WERI-Rb-1 (cell line): ENCODE results near the gene KCND2.

Experiments
- DNase-seq: peaks from one replicate; pipeline ENCODE4 v3.0.0-alpha.2; 2020
- H3K27ac ChIP-seq: fragments of 250-450 bp; sonication (Bioruptor Pico); 2 replicates; pipeline ENCODE4 v1.5.1; 2020; ENCODE audit warnings: mild to moderate bottlenecking, moderate library complexity
- H3K27me3 ChIP-seq: fragments of 250-450 bp; sonication (Bioruptor Pico); 2 replicates; pipeline ENCODE4 v1.5.1; 2021; ENCODE audit warnings: mild to moderate bottlenecking, low read depth, moderate library complexity; ENCODE audit not compliant: insufficient read depth, severe bottlenecking
- H3K36me3 ChIP-seq: fragments of 250-450 bp; sonication (Bioruptor Pico); 2 replicates; pipeline ENCODE4 v1.5.1; 2020; ENCODE audit warnings: mild to moderate bottlenecking, moderate library complexity
- H3K4me3 ChIP-seq: 2 replicates; pipeline ENCODE4 v1.5.1; 2011; ENCODE audit warnings: low read depth, mild to moderate bottlenecking, control low read depth, low read length
- H3K9me3 ChIP-seq: fragments of 250-450 bp; sonication (Bioruptor Pico); 2 replicates; pipeline ENCODE4 v1.5.1; 2021; ENCODE audit warnings: mild to moderate bottlenecking, moderate library complexity; ENCODE audit not compliant: severe bottlenecking
- CTCF ChIP-seq: IDR thresholded peaks from 2 replicates; pipeline ENCODE4 v1.5.1; 2011; ENCODE audit warnings: low read depth, mild to moderate bottlenecking, control low read depth, inconsistent platforms, low read length

KCND2 gene

GRCh38 chr7:120293027-120293426, 20.1 kb downstream of the KCND2 start:
- H3K4me3 ChIP-seq = no peak overlapping the region
- H3K27me3 ChIP-seq = no peaks in the 10 kb centered on the region
- H3K27ac ChIP-seq = no peak overlapping the region
- no peak for TF ChIP-seq CTCF
- no peak for DNase-seq
- no peaks in the 10 kb centered on the region for H3K36me3 ChIP-seq
- H3K9me3 ChIP-seq = no peaks in the 10 kb centered on the region

DNA sequence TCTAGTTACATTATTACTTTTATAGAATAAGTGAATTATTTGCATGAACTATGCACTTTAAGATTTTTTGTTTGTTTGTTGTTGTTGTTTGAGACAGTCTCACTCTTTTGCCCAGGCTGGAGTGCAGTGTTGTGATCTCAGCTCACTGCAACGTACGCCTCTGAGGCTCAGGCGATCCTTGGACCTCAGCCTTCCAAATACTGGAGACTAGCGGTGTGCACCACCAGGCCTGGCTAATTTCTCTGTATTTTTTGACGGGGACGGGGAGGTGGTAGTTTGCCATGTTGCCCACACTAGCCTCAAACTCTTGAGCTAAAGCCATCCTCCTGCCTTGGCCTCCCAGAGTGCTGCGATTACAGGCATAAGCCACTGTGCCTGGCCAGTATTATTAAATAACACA, 29.2 kb downstream of the KCND2 start:
- H3K27ac ChIP-seq = no peak overlapping the region
- H3K36me3 ChIP-seq = no peaks in the 10 kb centered on the region
- no peak for TF ChIP-seq CTCF
- DNase-seq = no peak
- H3K4me3 ChIP-seq = no peak overlapping the region
- no peaks in the 10 kb centered on the region for H3K27me3 ChIP-seq
- H3K9me3 ChIP-seq = no peaks in the 10 kb centered on the region

DNA sequence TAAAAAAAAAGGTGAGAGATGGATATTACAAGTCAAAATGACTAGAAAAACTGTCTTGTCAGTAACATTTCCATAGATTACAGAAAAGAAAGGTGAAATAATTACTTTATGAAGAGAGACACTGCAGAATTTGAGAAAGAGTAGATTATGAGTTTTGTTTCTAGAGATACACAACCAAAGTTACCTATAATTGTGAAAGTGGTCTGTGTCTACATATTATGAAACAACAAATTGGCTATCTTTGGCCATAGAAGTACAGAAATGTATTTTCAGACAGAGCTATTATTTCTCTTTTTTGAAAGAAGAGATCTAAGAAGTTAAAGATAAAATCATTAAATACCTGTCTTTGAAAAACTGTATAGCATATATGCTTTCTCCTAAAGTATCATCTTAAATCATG, 30.1 kb downstream of the KCND2 start:
- Histone ChIP-seq H3K27ac (no peak overlapping the region), H3K9me3 (no peaks in the 10 kb centered on the region), H3K36me3 (no peaks in the 10 kb centered on the region), H3K4me3 (no peak overlapping the region), H3K27me3 (no peaks in the 10 kb centered on the region)
- no peak for TF ChIP-seq CTCF
- DNase-seq = no peak

GRCh38 chr7:120304674-120305073, 31.7 kb downstream of the KCND2 start:
- no peak overlapping the region for H3K27ac ChIP-seq
- no peaks in the 10 kb centered on the region for H3K27me3 ChIP-seq
- TF ChIP-seq CTCF = no peak
- no peaks in the 10 kb centered on the region for H3K36me3 ChIP-seq
- H3K4me3 ChIP-seq = no peak overlapping the region
- H3K9me3 ChIP-seq = no peaks in the 10 kb centered on the region
- DNase-seq = no peak

GRCh38 chr7:120307991-120308545, 35.1 kb downstream of the KCND2 start:
- Histone ChIP-seq H3K27ac (no peak overlapping the region), H3K9me3 (no peaks in the 10 kb centered on the region), H3K36me3 (no peaks in the 10 kb centered on the region), H3K4me3 (no peak overlapping the region), H3K27me3 (no peaks in the 10 kb centered on the region)
- no peak for DNase-seq
- TF ChIP-seq CTCF = no peak
